ENCODE results near the gene TPRG1. TPM values are rescaled to one million over a fixed set of nuclear protein-coding genes. Genes with fewer than 3 reads are reported as not detected.

TPRG1 gene
- total RNA-seq, 1 experiment from 2014 or later = 0.55 TPM

DNA sequence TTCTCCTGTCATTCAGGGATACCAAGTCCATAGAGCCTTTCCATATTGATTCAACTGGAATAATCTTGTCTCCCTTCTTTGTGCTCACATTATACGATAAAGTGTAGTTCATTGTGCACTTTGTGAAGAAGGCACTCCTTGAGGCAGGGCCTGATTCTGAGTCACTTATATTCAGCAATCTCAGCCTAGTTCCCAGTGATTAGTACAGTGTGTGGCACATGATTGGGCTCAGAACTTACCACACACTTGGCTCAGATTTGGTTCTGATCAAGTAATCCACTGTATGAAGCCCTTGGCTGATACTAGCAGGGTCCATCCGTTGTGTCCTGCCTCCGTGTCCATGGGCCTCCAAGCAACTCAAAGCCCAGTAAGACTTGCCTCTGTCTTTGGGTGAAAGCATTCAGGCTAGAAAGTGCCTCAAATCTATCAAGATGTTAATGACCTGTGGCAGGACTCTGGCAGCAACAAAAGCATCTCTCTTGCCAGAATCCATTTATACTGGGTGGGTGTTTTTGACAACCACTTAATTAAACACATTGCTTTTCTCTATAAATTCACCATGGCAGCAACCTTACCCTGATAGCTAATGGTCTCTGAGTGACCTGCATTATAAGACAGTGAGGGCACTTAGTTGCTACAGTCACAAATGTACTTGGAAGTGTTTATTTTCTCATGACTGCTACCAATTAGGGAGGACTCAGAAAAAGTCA is 51.3 kb downstream of the TPRG1 start:
- H3K9me3 Mint-ChIP-seq = no peaks in the 10 kb centered on the region; the same call in 1 of the 2 replicates
- DNase-seq (ENCODE audit: low spot score) (no peak), ATAC-seq (no peak)
- CTCF ChIA-PET = no interaction called here
- POLR2A ChIA-PET = no interaction called here
- H3K36me3 Mint-ChIP-seq = no peaks in the 10 kb centered on the region
- H3K27me3 Mint-ChIP-seq (ENCODE audit: low read depth) = no peaks in the 10 kb centered on the region
- H3K4me3 Mint-ChIP-seq = no peak overlapping the region
- TF ChIP-seq SMAD3 (CRISPR knock-in tag; IDR thresholded peaks at IDR 0.05; ENCODE audit: borderline replicate concordance) = no peak
- TF ChIP-seq ZNF317 (CRISPR knock-in tag; IDR thresholded peaks at IDR 0.05; ENCODE audit: borderline replicate concordance, low read depth) = no peak
- no peak for TF ChIP-seq MYBL2 (CRISPR knock-in tag; IDR thresholded peaks at IDR 0.05)
- TF ChIP-seq GRHL2 (CRISPR knock-in tag; IDR thresholded peaks at IDR 0.05; ENCODE audit: insufficient replicate concordance, severe bottlenecking) = no peak
- no peak overlapping the region for H3K27ac Mint-ChIP-seq
- peaks cover 2% of the 10 kb centered on the region; the same call in 1 of the 2 replicates for H3K4me1 Mint-ChIP-seq

DNA sequence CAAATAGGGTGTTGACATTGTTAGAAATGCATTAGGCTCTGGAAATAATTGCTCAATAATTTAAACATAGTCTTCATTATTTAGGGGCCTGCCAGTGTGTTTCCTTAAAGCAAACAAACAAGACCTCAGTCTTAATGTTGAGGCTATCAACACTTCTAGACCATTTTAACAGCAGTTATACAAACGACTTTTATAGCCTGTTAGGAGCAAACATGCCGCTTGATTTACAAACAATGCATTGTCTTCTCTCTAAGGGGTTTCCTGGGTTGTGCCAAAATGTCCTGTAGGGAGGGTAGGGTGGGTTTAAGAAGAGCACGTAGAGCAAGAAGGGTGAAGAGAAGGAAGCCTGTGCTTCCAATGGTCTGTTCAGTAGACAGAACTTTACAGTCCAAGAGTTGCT is 53.7 kb downstream of the TPRG1 start:
- Mint-ChIP-seq H3K27ac (no peak overlapping the region), H3K4me3 (no peak overlapping the region), H3K27me3 (ENCODE audit: low read depth) (no peaks in the 10 kb centered on the region), H3K4me1 (peaks cover 10% of the 10 kb centered on the region), H3K36me3 (no peaks in the 10 kb centered on the region), H3K9me3 (no peaks in the 10 kb centered on the region; the same call in 1 of the 2 replicates)
- DNase-seq (ENCODE audit: low spot score) = no peak
- no peak for TF ChIP-seq TEAD4 (CRISPR knock-in tag; IDR thresholded peaks at IDR 0.05)
- TF ChIP-seq, protein P1, sequence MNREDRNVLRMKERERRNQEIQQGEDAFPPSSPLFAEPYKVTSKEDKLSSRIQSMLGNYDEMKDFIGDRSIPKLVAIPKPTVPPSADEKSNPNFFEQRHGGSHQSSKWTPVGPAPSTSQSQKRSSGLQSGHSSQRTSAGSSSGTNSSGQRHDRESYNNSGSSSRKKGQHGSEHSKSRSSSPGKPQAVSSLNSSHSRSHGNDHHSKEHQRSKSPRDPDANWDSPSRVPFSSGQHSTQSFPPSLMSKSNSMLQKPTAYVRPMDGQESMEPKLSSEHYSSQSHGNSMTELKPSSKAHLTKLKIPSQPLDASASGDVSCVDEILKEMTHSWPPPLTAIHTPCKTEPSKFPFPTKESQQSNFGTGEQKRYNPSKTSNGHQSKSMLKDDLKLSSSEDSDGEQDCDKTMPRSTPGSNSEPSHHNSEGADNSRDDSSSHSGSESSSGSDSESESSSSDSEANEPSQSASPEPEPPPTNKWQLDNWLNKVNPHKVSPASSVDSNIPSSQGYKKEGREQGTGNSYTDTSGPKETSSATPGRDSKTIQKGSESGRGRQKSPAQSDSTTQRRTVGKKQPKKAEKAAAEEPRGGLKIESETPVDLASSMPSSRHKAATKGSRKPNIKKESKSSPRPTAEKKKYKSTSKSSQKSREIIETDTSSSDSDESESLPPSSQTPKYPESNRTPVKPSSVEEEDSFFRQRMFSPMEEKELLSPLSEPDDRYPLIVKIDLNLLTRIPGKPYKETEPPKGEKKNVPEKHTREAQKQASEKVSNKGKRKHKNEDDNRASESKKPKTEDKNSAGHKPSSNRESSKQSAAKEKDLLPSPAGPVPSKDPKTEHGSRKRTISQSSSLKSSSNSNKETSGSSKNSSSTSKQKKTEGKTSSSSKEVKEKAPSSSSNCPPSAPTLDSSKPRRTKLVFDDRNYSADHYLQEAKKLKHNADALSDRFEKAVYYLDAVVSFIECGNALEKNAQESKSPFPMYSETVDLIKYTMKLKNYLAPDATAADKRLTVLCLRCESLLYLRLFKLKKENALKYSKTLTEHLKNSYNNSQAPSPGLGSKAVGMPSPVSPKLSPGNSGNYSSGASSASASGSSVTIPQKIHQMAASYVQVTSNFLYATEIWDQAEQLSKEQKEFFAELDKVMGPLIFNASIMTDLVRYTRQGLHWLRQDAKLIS (CRISPR knock-in tag; IDR thresholded peaks at IDR 0.05; ENCODE audit: borderline replicate concordance) = no peak
- ChIA-PET POLR2A (no interaction called here), CTCF (no interaction called here)
- ATAC-seq = no peak

- ChIA-PET POLR2A (no interaction called here), CTCF (no interaction called here)
- Mint-ChIP-seq H3K27me3 (ENCODE audit: low read depth) (no peaks in the 10 kb centered on the region; the same call in 1 of the 2 replicates), H3K36me3 (no peaks in the 10 kb centered on the region), H3K4me3 (no peak overlapping the region), H3K9me3 (no peaks in the 10 kb centered on the region), H3K4me1 (peaks cover 10% of the 10 kb centered on the region), H3K27ac (no peak overlapping the region)
- DNase-seq (ENCODE audit: low spot score) (no peak), ATAC-seq (peak; percentile 41)
- no peak for TF ChIP-seq KAT7 (CRISPR knock-in tag; IDR thresholded peaks at IDR 0.05; ENCODE audit: borderline replicate concordance)
- no peak for TF ChIP-seq CBFB (CRISPR knock-in tag; IDR thresholded peaks at IDR 0.05; ENCODE audit: low read depth)
- TF ChIP-seq ESRRA (CRISPR knock-in tag; IDR thresholded peaks at IDR 0.05; ENCODE audit: borderline replicate concordance) = no peak
- no peak for TF ChIP-seq CREM (CRISPR knock-in tag; IDR thresholded peaks at IDR 0.05)
- TF ChIP-seq ZNF671 (CRISPR knock-in tag; IDR thresholded peaks at IDR 0.05) = no peak
- no peak for TF ChIP-seq ATF1 (CRISPR knock-in tag; IDR thresholded peaks at IDR 0.05)
- TF ChIP-seq, protein P2, sequence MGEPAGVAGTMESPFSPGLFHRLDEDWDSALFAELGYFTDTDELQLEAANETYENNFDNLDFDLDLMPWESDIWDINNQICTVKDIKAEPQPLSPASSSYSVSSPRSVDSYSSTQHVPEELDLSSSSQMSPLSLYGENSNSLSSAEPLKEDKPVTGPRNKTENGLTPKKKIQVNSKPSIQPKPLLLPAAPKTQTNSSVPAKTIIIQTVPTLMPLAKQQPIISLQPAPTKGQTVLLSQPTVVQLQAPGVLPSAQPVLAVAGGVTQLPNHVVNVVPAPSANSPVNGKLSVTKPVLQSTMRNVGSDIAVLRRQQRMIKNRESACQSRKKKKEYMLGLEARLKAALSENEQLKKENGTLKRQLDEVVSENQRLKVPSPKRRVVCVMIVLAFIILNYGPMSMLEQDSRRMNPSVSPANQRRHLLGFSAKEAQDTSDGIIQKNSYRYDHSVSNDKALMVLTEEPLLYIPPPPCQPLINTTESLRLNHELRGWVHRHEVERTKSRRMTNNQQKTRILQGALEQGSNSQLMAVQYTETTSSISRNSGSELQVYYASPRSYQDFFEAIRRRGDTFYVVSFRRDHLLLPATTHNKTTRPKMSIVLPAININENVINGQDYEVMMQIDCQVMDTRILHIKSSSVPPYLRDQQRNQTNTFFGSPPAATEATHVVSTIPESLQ (CRISPR knock-in tag; IDR thresholded peaks at IDR 0.05) = no peak
- TF ChIP-seq, protein P3, sequence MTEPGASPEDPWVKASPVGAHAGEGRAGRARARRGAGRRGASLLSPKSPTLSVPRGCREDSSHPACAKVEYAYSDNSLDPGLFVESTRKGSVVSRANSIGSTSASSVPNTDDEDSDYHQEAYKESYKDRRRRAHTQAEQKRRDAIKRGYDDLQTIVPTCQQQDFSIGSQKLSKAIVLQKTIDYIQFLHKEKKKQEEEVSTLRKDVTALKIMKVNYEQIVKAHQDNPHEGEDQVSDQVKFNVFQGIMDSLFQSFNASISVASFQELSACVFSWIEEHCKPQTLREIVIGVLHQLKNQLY (CRISPR knock-in tag; IDR thresholded peaks at IDR 0.05) = no peak
- TF ChIP-seq NR1H2 (CRISPR knock-in tag; IDR thresholded peaks at IDR 0.05) = no peak
- no peak for TF ChIP-seq ZNF121 (CRISPR knock-in tag; IDR thresholded peaks at IDR 0.05)
- TF ChIP-seq HMGA2 (CRISPR knock-in tag; IDR thresholded peaks at IDR 0.05) = no peak
- no peak for TF ChIP-seq TP53 (CRISPR knock-in tag; IDR thresholded peaks at IDR 0.05)
- no peak for TF ChIP-seq NFYB (CRISPR knock-in tag; conservative IDR thresholded peaks at IDR 0.05; ENCODE audit: low read depth)
- no peak for TF ChIP-seq ZNF396 (CRISPR knock-in tag; IDR thresholded peaks at IDR 0.05; ENCODE audit: borderline replicate concordance)
- TF ChIP-seq, protein P4, sequence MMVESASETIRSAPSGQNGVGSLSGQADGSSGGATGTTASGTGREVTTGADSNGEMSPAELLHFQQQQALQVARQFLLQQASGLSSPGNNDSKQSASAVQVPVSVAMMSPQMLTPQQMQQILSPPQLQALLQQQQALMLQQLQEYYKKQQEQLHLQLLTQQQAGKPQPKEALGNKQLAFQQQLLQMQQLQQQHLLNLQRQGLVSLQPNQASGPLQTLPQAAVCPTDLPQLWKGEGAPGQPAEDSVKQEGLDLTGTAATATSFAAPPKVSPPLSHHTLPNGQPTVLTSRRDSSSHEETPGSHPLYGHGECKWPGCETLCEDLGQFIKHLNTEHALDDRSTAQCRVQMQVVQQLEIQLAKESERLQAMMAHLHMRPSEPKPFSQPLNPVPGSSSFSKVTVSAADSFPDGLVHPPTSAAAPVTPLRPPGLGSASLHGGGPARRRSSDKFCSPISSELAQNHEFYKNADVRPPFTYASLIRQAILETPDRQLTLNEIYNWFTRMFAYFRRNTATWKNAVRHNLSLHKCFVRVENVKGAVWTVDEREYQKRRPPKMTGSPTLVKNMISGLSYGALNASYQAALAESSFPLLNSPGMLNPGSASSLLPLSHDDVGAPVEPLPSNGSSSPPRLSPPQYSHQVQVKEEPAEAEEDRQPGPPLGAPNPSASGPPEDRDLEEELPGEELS (CRISPR knock-in tag; IDR thresholded peaks at IDR 0.05) = no peak
- no peak for TF ChIP-seq GABPB1 (CRISPR knock-in tag; IDR thresholded peaks at IDR 0.05)
- no peak for TF ChIP-seq ZNF138 (CRISPR knock-in tag; conservative IDR thresholded peaks at IDR 0.05)
- TF ChIP-seq CREB1 (CRISPR knock-in tag; IDR thresholded peaks at IDR 0.05) = no peak
Measured at GRCh38 chr3:189227249-189227648, 55.5 kb downstream of the TPRG1 start.
